Stimulated activated CD4-positive, alpha-beta T cell treated with anti-CD3 and anti-CD28 coated beads, Interleukin-15, amount 100 ng/mL, for 48 hours (primary cell): ENCODE data around the gene AZIN2.
"Not testable (repeated sequence)": the region's sequence is repeated elsewhere in the genome, so short reads cannot be mapped to it uniquely, and the experiment has no call there.

Experiments
- DNase-seq, 2 donors: peaks; one replicate each; pipeline ENCODE4 v3.0.0-alpha.2; 2020; ENCODE audit warnings: low read depth in 2 of 2

AZIN2 gene

GRCh38 chr1:33127001-33127823 lies 46.3 kb downstream of the AZIN2 start:
- peak; percentile 99 for DNase-seq

DNA sequence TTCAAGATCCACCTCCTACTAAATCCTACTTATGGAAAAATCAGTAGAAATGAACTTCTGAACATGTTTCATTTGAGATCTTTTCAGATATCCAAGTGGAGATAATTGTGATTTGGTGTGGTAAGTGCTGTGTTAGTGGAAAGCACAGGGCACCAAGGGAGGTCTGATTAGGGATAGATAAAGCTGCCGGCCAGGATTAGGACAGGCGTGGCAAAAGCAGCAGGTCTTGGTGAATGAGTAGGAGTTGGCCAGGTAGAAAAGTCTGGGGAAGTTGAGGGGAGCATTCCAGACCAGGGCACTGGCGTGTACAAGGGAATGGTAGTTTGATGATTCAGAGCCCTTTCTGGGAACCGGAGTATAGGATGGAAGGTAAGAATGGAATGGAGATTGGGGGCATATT lies 47.8 kb downstream of the AZIN2 start:
- no peak for DNase-seq

GRCh38 chr1:33130297-33130696 lies 49.3 kb downstream of the AZIN2 start:
- peak in 1 of 2 donors; percentile 22 for DNase-seq

DNA sequence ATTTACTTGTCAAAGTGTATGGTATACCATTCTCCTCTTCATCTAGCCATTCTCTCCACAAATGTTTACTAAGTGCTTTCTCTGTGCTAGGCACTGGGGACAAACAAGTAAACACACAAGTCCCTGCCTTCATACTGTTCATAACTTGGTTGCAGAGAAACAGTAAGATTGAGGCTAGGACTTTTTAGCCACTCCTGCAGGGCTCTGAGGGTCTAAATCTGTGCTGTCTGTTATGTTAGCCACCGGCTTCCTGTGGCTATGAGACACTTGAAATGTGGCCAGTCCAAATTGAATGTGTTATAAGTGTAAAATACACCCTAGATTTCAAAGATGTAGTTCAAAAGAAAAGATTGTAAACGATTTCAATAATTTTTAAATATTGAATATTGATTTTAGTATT lies 50.2 kb downstream of the AZIN2 start:
- DNase-seq, result no peak

GRCh38 chr1:33132549-33132948 lies 51.6 kb downstream of the AZIN2 start:
- no peak for DNase-seq

GRCh38 chr1:33133478-33134105 lies 52.6 kb downstream of the AZIN2 start:
- no peak for DNase-seq

DNA sequence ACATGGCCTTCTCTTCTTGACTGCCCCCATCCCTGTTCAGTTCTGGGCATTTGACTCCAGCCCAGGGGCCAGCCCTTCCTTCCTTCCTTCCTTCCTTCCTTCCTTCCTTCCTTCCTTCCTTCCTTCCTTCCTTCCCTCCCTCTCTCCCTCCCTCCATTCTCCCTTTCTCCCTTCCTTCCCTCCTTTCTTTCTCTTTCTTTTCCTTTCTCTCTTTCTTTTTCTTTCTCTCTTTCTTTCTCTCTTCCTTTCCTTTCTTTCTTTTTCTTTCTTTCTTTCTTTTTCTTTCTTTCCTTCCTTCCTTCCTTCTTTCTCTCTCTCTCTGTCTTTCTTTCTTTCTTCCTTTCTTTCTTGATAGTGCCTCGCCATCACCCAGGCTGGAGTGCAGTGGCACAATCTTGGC lies 55.1 kb downstream of the AZIN2 start:
- DNase-seq, result not testable (repeated sequence)

DNA sequence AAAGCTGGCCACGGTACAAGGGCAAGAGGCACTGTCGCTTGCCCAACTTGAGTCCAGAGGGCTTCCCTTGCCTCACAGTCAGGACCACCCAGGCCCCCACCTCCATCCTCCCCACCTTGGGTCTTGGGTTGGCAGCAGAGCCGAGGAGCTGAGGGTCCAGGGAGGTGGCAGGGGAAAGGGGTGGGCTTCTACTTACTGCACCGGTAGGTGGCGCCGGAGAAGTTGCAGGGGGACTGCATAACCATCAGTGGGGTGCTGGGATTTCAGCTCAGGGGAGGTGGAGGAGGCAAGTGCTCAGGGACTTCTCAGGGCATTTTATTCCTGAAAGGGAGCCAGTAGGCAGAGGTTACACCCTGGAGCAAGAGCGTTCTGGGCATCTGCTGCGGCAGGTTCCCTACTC lies 56.8 kb downstream of the AZIN2 start:
- DNase-seq, result peak in 1 of 2 donors; percentile 6

DNA sequence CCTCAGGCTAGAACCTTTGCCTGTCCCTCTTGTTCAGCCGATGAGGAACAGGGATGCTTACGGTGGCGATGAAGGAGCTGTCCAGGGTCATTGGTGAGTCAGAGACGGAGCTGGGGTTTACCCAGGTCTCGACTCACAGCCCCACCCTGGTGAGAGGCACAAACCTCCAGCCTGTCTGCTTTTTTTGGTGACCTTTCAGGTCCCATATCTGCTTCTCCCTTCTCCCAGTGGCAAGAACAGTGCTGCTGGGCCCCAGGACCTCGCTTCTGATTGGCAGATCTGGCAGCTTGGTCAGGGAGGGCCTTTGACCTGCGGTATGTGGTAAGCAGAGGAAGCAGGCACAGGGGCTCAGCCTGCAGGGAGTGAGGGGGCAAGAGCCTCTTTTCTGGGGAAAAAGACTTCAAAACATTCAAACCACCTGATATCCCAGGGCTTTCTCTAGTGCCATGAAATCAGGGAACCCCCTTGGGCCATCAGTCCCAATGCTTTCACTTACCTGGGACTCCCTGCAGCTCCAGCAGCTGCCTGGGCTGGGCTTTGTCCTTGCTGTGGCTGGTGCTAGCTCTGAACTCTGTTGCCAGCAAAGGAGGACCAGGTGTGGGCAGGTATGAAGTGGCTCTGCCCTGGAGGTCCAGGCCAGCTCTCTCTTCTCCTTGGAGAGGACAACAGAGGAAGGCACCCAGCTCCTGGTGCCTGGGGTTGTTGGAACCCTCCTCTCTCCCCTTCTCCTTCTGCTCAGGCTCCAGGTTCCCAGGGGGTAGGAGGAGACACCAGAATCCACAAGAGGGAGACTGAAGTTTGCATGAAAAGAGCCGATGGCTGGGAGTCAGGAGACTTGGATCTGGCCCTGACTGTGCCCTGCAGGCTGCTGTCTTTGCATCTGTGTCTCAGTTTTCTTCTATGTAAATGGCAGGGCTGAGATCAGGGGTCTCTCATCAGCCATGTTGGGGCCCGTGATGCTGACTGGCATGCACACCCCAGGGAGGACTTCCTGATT lies 59.5 kb downstream of the AZIN2 start:
- DNase-seq, result no peak

- no peak for DNase-seq
Observed at GRCh38 chr1:33141216-33141615, 60.3 kb downstream of the AZIN2 start.

- no peak for DNase-seq
Observed at GRCh38 chr1:33141781-33142180, 60.8 kb downstream of the AZIN2 start.

GRCh38 chr1:33142483-33143064 lies 61.6 kb downstream of the AZIN2 start:
- DNase-seq, result no peak

DNA sequence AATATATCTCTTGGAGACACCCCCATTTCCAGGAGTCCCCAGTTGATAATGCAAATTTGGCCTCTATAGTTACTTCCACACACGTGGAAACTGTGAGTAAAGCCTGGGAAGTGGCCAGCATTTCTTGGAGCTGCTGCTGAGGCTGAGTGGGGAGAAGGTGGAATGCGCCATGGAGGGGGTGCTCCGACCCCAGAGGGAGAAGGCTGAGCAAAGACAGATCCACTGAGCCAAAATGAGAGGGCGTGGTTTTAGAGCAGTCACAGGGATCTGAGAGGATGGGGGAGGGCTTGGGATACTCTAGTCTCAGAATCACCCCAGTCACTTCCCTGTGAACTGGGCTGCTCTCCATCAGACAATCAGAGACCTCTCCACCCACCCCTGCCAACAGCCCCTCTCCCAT lies 62.2 kb downstream of the AZIN2 start:
- no peak for DNase-seq

- no peak for DNase-seq
Observed at GRCh38 chr1:33143698-33144097, 62.7 kb downstream of the AZIN2 start.

DNA sequence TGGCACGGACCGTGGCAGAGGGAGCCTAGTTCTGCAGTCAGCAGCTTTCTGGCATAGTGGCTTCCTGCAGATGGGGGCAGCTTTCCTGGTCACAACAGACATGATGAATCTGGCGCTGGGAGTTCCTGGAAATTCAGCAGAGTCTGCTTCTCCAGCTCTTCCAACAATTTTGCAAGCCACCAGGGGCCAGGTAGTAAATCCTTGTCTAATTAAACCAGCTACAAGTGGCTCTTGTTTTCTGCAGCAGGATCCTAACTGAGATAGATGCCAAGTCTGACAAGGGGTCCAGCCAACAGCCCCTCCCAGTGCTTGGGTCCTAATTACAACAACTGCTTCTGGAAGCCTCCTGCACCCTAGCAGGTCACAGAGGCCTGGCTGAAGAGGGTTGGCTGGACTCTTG lies 65.0 kb downstream of the AZIN2 start:
- no peak for DNase-seq

GRCh38 chr1:33147275-33147996 lies 66.5 kb downstream of the AZIN2 start:
- DNase-seq, result no peak

GRCh38 chr1:33147997-33148314 lies 67.0 kb downstream of the AZIN2 start:
- no peak for DNase-seq

- DNase-seq, result no peak
Observed at GRCh38 chr1:33148615-33149014, 67.7 kb downstream of the AZIN2 start.

GRCh38 chr1:33149453-33150190 lies 68.7 kb downstream of the AZIN2 start:
- no peak for DNase-seq

DNA sequence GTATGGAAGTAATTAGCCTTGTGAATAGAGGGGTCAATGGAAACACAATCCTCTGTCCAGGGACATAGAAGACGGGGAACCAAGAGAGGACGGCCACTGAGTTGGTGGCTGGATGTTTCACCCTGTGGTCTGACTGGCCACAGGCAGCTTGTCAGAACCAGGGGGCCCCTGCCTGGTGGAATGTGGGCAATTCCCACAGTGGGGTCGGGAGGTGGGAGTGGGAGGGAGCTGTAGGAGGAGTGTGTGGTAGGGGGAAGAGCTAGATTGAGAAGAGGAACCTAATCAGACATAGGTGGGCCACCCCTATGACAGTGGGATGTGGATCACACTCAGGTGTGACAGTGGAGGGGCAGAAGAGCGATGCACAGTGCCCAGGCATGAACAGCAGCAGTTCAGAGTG lies 69.6 kb downstream of the AZIN2 start:
- no peak for DNase-seq

DNA sequence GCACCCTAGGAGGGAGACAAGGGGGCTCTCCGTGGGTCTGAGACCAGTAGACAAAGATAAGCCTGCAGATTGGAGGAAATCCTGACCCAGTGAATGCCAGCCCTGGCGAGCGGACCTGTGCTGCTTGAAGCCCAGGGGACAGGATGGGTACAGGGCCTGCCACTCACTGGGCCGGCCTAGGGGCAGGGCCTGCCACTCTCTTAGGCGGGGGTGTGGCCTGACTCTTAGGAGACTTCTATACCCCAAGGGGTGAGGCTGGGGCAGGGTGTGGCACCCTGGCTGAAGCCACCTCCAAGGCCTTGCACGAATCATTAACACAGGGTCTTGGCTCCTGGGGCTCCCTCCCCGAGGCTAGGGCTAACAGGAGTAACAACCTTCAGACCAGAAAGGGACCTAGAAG lies 70.2 kb downstream of the AZIN2 start:
- DNase-seq, result no peak
